ENCODE data around the gene RASSF8.
"Not testable (repeated sequence)": the region's sequence is repeated elsewhere in the genome, so short reads cannot be mapped to it uniquely, and the experiment has no call there.

RASSF8 gene

DNA sequence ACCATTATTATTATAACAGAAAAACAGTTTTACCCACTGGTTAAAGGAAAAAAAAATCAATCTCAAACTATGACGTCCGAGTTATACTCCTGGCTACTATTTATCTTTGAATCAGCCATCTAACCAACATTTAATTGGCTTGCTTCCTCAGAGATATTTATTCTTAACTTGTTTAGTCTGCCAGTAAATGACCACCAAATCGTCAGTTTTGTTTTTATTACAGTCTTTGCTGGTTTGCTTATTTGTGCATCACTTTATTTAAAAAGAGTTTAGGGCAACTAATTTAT lies 71.2 kb downstream of the RASSF8 start:
- DNase-seq (ENCODE audit: low spot score): no peak

DNA sequence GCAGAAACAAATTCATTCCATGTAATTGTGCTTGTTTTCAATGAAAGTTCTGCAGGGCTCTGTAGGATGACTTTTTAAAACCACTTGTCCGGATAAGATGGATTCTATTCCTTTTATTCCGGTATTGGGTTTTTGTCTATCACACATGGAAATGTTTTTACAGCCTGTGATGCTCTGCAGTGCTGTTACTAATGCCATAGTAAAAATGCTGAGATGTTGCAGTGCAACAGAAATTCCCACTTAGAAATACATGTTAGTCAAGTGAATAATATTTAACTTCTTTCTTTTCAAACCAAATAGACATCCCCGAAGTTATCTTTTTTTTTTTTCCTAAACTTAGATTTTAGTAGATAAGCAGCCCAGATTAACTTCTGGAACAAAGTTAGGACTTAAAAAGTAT lies 71.9 kb downstream of the RASSF8 start:
- DNase-seq (ENCODE audit: low spot score): no peak

DNA sequence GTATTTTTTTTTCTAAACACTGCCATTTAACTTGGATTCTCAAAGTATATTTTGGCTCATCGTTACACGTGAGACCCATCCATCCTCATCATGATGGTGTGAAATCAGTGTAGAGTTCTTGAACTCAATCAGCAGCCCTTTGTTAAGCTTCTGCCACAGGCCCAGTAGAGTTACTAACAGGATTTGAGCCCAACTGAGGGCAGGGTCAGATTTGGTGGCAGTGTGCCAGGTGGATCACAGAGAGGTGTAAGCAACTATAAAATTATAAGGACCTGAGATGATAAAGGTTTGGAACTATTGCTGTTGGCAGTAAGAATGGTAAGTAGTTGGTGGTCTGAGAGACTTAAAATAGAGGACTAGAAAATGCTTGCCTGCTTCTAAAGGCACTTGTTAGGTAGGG lies 72.8 kb downstream of the RASSF8 start:
- no peak for DNase-seq (ENCODE audit: low spot score)

DNA sequence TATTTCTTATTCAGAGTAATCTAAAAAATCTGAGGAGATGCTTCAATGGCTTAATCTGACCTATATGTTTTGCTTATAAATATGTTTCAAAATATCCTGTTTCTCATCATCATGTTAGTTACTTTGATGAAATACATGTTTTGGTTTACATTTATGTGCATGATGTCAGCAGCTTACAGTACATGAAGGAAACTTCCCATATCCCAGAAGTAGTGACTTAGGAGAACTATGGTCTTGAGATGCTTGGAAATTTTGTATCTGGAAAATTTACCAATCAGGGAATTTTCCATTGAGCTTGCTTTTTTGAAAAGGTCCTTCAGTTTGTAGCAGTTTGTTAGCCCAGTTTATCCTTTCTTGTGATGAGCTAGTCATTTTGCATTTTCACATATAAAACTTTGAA lies 73.3 kb downstream of the RASSF8 start:
- DNase-seq (ENCODE audit: low spot score): no peak

DNA sequence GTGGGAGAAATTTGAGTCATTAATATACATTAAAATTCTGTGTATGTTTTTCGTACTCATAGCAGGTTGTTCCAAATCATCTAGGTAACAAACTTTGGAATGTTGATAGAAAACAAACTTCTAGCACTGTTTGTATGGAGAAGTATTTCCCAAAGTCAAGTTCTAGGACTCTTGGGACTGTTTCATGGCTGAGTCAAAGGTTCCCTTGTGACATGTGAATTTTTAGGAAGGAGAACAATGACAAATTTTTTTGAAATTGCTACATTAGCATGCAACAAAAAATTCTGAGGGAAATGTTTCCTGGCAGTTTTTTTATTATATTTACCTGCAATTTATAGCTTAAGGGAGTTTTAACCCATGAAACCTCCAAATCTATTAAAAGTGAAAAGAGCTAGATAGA lies 73.8 kb downstream of the RASSF8 start:
- no peak for DNase-seq (ENCODE audit: low spot score)

DNA sequence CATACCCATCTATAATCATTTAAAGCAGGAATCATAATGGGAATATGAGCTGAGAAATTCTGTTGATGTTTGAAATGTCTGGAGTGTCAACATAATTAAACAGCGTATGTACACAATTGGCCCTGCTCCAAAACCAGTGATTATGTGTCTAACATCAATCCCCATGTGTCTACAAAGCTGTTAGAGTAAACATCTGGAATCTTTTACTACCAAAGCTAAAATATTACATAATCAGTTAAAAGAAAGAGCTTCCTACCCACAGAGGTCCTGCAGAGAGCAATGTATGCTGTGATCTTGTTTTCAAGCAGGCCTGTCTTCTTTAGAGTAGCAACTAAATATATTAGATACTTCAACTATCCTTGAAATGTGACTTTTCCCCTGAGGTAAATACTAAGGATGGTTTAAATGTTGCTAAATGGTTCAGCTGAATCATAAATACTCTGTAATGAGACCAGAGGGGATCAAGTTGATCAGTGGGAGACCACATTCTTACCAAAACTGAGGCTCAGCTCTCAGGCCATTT lies 74.3 kb downstream of the RASSF8 start:
- no peak for DNase-seq (ENCODE audit: low spot score)

DNA sequence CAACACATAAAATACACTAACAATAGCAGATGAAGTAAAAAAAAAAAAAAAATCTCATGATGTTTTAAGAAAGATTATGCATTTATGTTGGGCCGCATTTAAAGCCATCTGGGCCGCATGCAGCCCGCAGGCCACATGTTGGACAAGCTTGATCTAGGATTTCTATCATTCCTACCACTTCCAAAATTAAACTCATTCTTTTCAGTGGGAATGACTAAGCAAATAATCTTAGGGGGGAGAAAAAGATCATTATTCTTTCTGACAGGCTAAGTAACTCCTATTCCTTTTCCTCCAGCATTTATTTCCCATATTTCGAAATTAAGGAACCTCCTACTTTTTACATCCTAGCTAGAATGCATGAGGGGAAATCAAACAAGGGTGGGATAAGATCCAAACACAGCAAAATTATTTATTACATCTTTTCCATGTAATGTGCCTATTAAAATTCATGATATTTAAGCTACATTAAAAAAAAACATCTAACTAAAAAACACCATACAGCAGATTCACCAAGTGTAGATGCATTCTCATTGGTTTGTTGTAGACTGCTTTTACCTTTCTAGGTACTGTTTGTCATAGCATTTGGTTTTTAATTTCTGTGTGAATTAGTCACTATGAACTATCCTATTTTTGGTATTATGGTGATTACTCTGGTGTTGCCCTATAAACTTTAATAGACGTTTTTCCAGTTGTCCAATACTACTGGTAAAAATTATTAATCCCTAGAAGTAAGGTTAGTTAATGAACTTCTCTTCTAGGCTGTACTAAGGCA lies 76.1 kb downstream of the RASSF8 start:
- no peak for DNase-seq (ENCODE audit: low spot score)

DNA sequence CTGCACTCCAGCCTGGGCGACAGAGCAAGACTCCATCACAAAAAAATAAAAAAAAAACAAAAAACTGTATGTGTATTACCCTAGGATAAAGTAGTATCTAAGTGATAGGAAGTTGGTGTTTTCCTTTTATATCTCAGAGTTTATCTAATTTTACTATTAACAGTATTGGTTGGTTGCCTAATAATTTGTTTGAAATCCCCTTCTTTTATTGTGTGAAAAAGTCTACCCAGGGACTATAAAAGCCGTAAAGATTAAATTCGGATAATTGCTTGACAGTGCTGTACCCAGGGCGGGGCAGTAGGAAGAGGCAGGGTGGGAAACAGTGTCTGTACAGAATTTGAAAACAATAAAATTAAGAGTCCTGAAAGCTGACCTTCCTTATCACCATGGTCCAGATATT lies 78.4 kb downstream of the RASSF8 start:
- no peak for DNase-seq (ENCODE audit: low spot score)

DNA sequence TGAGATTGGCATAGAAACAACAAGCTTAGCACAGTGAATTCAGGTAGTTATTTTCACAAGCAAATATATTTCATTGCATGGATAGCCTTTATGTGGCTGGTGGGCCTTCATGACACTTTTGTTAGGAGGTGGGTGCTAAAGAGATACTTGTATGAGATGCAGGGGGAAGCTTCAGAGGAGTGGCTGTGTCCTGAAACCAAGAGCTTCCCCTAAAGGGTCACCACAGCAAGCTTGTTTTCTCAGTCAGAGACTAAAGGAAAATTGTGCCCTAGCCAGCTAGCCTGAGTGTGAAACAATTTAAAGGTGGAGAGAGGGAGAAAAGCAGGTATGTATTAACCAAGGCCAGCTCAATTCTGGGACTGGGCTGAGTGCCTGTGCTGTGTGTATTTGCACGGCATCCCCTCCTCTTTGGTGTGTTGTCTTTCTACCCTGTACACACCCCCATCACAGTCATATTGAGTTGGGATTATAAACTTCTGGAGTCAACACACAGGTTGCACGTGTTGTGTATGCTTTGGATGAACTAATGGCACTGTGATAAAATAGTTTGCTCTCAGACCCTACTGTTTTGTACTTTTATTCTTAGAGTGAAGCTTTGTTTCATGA lies 79.2 kb downstream of the RASSF8 start:
- DNase-seq (ENCODE audit: low spot score): no peak

DNA sequence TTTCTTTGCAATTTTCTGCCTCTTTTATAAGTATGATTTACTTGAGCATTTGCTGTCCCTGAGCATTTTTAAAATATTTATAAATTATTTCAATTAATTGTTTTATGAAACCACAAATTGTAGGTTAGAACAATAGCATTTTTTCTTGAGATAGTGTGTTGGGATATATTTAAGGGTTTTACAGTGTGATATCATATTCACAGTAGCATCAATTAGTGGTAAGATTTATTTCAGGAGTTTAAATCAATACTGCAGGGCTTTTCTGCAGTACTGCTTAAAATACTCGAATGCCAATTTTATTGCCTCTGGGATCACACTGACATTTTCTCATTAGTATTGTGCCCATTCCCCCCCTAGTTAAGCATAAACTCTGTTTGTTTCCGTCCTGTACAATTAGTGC lies 84.2 kb downstream of the RASSF8 start:
- no peak for DNase-seq (ENCODE audit: low spot score)

DNA sequence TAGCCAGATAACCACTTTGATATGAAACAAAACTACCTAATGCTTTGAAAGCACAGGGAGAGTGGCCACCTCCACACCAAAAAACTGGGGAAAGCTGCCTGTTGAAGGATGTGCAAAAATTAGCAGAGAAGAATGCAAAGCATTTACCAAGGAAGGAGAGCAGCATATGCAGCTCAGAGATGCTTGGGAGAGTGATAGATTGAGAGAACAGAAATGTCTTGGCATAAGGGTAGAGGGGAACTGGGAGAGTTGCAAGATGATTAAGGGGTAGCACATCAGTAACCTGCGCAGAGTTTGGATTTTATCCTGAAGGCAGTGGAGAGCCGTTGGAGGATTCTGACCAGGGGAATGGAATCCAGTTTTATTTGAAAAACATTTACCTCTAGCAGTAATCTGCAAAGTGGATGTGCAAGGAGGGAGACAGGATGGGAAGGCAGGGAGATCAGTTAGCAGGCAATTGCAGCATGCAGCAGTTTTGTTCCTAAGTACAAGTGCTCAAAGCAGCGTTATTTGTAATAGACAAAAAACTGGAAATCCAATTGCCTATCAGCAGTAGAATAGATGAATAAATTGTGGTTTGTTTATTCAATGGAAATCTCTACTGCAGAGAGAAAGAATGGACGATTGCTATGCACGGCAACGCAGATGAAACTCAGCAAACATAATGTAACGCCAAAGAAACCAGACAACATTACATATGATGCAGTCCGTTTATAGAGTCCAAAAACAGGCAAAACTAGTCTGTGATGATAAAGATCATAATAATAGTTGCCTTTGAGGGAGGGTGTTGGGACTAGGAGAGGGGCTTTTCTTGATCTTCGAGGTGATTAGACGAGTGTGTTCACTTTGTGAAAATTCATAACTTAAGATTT lies 84.9 kb downstream of the RASSF8 start:
- no peak for DNase-seq (ENCODE audit: low spot score)

DNA sequence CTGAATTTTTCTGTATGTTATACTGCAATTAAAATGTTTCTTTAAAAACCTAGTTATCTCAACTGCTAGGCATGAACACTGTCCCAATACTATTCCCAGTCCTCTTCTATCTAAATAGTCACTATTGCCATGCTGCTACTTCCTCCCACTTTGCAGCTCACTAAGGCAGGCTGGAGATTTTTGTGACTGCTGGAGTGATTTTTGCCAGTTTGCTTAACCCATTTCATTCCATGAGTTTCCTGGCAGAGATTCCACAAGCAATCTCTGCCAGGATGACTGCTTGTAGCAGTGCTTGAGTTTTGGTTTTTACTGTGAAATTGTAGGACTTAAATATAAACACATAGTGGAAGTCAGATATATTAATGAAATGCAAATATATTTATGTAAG lies 85.5 kb downstream of the RASSF8 start:
- DNase-seq (ENCODE audit: low spot score): no peak

DNA sequence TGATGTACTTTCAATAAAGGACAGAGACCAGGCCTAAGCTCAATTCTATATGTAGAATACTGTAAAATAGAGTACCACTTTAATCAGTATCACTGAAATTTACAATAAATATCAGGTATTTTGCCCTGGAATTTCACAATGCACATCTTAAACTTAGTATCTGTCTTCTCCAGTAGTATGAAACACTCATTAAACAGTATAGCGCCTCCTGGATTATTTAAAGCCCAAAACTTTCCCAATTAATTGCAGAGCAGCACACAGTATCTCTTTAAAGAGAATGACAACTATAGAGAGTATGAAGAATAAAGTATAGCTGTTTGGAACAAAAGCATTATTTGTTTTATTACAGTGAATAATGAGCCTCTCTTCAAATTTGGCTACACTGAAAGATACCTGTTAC lies 86.1 kb downstream of the RASSF8 start:
- no peak for DNase-seq (ENCODE audit: low spot score)

DNA sequence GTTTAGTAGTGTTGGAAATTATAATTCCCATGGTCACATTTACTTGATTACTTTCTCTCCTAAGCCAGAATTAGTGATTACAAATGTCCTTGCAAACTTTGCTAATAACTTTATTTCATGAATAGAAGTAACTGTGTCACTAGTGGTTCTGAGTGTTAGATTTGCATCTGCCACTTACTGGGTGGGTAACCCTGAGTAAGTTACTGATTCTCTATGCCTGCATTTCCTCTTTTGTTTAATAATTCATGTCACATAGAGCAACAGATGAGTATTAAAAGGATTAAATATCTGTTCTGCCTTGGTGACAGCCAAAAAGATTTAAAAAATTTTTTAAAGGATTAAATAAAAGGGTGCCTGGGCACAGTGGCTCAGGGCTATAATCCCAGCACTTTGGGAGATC lies 87.7 kb downstream of the RASSF8 start:
- DNase-seq (ENCODE audit: low spot score): no peak

DNA sequence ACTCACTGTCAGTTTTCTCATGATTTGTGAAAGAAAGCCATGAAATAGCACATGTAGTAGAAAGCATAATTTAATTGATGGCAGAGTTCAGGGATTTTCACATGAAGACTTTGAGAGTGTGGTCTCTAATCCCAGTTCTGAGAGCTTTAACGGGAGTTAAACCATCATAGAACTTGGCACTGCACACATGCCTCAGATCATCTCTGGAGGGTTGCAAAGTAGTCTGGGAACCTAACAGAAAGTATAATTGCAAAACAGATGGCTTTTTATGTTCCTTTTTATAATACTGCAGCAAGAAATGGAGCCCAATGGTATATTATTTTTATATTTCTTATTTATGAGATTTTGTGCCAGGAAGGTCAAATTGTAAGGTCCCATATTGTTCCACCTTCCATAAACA lies 88.4 kb downstream of the RASSF8 start:
- no peak for DNase-seq (ENCODE audit: low spot score)

DNA sequence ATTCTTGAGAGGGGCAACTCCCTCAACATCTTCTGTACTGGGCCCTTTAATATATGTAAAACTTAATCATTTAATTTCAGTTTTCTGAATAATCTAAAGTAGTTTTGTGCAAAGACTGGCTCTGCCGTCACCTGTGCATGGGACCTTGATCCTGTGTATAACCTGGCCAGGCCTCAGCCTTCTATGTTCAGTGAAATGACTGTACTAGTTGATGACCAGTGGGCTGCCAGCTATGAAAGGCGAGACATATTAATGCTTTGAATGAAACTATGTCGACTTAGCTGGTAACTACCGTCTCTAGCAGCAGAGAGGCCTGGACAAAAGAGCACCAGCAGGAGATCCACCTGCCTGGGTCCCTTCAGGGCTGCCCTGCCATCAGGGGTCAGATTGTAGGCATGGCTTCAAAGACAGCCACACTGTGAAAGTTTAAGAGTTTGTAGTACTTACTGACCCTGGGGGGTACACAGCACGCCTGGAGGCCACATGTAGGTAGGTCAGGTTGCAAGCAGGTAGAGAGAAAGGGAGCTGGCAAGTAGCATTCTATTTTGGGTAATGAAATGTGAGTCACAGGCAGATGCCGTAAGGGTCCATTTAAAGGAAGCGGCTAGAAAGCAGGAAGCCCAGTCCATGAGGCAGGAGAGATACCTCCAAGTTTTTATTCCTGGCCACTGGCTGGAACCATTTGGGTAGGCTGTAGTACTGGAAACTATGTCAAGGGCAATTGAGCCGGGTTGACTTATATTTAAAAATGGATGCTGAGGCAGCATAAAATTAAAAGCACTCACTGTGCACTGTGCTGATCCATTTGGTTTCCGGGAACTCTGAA lies 89.1 kb downstream of the RASSF8 start:
- no peak for DNase-seq (ENCODE audit: low spot score)

DNA sequence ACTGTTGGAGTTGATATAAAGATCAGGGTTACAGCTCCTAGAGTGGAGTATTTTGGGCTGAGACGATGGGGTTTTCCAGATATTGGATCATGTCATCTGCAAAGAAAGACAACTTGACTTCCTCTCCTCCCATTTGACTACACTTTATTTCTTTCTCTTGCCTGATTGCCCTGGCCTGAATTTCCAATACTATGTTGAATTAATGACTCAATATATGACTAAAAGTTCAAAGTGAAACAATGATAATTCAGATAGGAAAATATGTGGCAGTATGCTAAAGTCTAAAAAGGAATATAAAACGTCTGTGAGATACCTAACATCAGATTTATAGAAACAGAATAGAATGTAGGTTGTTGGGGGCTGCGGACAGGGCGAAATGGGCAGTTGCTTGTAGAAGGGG lies 94.2 kb downstream of the RASSF8 start:
- no peak for DNase-seq (ENCODE audit: low spot score)

DNA sequence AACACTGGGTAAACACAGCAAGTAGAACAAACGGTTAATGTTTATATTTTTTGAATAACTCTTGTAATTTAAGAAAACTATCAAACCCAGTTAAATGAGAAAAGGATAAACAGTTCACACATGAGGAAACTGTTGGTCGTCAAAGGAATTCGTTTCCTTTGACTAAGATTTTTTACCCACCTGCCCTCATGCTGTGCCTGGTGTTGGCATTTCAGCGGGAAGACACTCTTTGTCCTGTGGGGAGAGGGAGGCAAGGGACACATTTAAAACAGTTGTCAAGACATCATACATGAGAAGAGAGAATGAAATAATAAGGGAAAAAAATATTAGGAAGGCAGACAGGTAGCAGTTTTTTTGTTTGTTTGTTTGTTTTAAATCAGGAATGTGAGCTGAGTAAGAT lies 95.9 kb downstream of the RASSF8 start:
- DNase-seq (ENCODE audit: low spot score): no peak

DNA sequence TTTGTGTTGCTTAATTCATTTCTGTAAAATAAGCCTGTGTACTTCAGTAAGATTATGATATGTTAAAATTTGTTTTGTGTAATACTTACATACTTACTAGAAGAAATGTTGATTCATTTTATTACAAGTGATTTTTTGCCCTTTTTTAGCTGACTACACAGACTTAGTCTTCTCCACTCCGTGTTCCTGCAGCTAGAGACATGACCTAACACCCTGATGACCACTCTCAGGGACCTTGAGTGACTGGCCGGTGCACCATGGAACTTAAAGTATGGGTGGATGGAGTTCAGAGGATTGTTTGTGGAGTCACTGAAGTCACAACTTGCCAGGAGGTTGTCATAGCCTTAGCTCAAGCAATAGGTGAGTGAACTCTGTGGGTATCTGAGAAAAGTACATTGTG lies 96.6 kb downstream of the RASSF8 start:
- no peak for DNase-seq (ENCODE audit: low spot score)

DNA sequence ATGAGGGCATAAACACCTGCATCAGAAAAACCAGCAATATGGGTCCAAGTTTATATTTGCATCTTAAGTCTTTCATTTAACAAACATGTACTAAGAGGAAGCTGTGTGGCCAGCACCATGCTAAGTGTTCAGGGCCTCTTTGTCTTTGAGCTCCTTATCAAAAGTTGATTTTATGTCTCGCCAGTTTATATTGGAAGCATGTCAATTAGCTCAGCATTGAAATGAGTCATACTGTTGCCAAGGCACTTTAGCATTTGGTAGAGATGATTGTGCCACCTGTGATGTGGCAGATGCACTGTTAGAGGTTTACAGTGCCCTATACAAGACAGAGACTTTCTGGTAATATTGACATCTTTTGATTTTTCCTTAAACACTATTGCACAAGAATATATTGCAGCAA lies 97.9 kb downstream of the RASSF8 start:
- no peak for DNase-seq (ENCODE audit: low spot score)

DNA sequence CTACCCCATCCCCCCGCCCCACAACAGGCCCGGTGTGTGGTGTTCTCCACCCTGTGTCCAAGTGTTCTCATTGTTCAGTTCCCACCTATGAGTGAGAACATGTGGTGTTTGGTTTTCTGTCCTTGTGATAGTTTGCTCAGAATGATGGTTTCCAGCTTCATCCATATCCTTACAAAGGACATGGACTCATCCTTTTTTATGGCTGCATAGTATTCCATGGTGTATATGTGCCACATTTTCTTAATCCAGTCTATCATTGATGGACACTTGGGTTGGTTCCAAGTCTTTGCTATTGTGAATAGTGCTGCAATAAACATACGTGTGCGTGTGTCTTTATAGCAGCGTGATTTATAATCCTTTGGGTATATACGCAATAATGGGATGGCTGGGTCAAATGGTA lies 98.8 kb downstream of the RASSF8 start:
- DNase-seq (ENCODE audit: low spot score): not testable (repeated sequence)

DNA sequence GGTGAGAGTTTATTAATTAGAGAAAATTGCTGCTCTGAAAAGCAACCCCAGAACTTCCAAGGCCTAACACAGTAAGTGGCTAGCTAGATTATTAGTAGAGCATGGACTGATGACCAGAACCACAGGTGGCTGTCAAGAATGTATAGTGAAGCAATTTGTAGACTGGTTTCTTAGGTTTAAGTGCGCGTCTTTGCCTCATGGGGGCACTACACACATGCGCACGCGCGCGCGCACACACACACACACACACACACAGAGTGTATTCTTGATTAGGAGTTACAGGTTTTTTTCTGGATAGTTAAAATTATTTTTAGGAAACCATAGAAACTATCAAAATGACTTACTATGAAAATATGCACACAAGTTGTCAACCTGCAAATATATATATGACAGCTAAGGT lies 99.8 kb downstream of the RASSF8 start:
- no peak for DNase-seq (ENCODE audit: low spot score)
